H9 (cell line): Measurements from ENCODE around the gene ATG2B. TPM values are rescaled to one million over a fixed set of nuclear protein-coding genes. Genes with fewer than 3 reads are reported as not detected.

ENCODE experiments used
- DNase-seq: peaks from one replicate; pipeline ENCODE4 v3.0.0-alpha.2; 2017
- H2AFZ ChIP-seq: one replicate; pipeline ENCODE4 v1.6.1; 2013; ENCODE audit warnings: mild to moderate bottlenecking, low read length, control low read depth, moderate library complexity
- H2AK5ac ChIP-seq: 2 replicates; pipeline ENCODE4 v1.6.1; 2013; ENCODE audit warnings: low read length, control low read depth, mixed read lengths; ENCODE audit not compliant: insufficient read length
- H2BK120ac ChIP-seq: one replicate; pipeline ENCODE4 v1.6.1; 2013; ENCODE audit warnings: low read depth, mild to moderate bottlenecking, low read length, control low read depth, inconsistent platforms; ENCODE audit not compliant: poor library complexity, severe bottlenecking
- H2BK12ac ChIP-seq: 2 replicates; pipeline ENCODE4 v1.6.1; 2013; ENCODE audit warnings: low read length, control low read depth, mixed read lengths, low read depth; ENCODE audit not compliant: insufficient read length
- H2BK15ac ChIP-seq: 2 replicates; pipeline ENCODE4 v1.6.1; 2013; ENCODE audit warnings: low read depth, low read length, control low read depth
- H2BK20ac ChIP-seq: one replicate; pipeline ENCODE4 v1.6.1; 2013; ENCODE audit warnings: low read depth, mild to moderate bottlenecking, low read length, control low read depth, inconsistent platforms; ENCODE audit not compliant: poor library complexity, severe bottlenecking
- H2BK5ac ChIP-seq: 2 replicates; pipeline ENCODE4 v1.6.1; 2013; ENCODE audit warnings: low read length, control low read depth, mixed read lengths; ENCODE audit not compliant: insufficient read length
- H3K14ac ChIP-seq: 2 replicates; pipeline ENCODE4 v1.6.1; 2013; ENCODE audit warnings: low read length, control low read depth; ENCODE audit not compliant: insufficient read depth
- H3K18ac ChIP-seq: 2 replicates; pipeline ENCODE4 v1.6.1; 2013; ENCODE audit warnings: low read depth, mild to moderate bottlenecking, mixed read lengths, low read length, control low read depth; ENCODE audit not compliant: insufficient read length
- H3K23ac ChIP-seq: 2 replicates; pipeline ENCODE4 v1.6.1; 2013; ENCODE audit warnings: low read length, control low read depth, mixed read lengths, low read depth; ENCODE audit not compliant: insufficient read length
- H3K23me2 ChIP-seq: 2 replicates; pipeline ENCODE4 v1.6.1; 2013; ENCODE audit warnings: low read depth, mild to moderate bottlenecking, mixed read lengths, low read length, control low read depth; ENCODE audit not compliant: insufficient read length, poor library complexity, severe bottlenecking
- H3K27ac ChIP-seq: 2 replicates; pipeline ENCODE4 v1.5.1; 2013; ENCODE audit warnings: low read length, control low read depth, mixed read lengths, low read depth; ENCODE audit not compliant: insufficient read length
- H3K27me3 ChIP-seq: 2 replicates; pipeline ENCODE4 v1.6.1; 2013; ENCODE audit warnings: low read length, control low read depth, inconsistent platforms; ENCODE audit not compliant: insufficient read depth
- H3K4ac ChIP-seq: 2 replicates; pipeline ENCODE4 v1.6.1; 2013; ENCODE audit warnings: low read depth, mild to moderate bottlenecking, control low read depth, inconsistent platforms, low read length, moderate library complexity
- H3K4me1 ChIP-seq: 2 replicates; pipeline ENCODE4 v1.6.1; 2013; ENCODE audit warnings: low read length, control low read depth, inconsistent platforms; ENCODE audit not compliant: insufficient read depth
- H3K4me2 ChIP-seq: 2 replicates; pipeline ENCODE4 v1.6.1; 2013; ENCODE audit warnings: low read length, control low read depth, mixed read lengths; ENCODE audit not compliant: insufficient read length, insufficient read depth
- H3K56ac ChIP-seq: 2 replicates; pipeline ENCODE4 v1.6.1; 2013; ENCODE audit warnings: low read depth, mild to moderate bottlenecking, mixed read lengths, low read length, control low read depth; ENCODE audit not compliant: insufficient read length
- H3K79me1 ChIP-seq: 2 replicates; pipeline ENCODE4 v1.6.1; 2013; ENCODE audit warnings: low read depth, mild to moderate bottlenecking, moderate library complexity, low read length, control low read depth, inconsistent platforms; ENCODE audit not compliant: insufficient read depth, poor library complexity, severe bottlenecking
- H3K79me2 ChIP-seq: 2 replicates; pipeline ENCODE4 v1.6.1; 2013; ENCODE audit warnings: low read length, control low read depth, inconsistent platforms; ENCODE audit not compliant: insufficient read depth
- H3K9ac ChIP-seq: 2 replicates; pipeline ENCODE4 v1.6.1; 2013; ENCODE audit warnings: low read length, control low read depth, mixed read lengths; ENCODE audit not compliant: insufficient read length; ENCODE audit errors: extremely low read depth
- H3K9me3 ChIP-seq: one replicate; pipeline ENCODE4 v1.6.1; 2013; ENCODE audit warnings: low read depth, low read length, inconsistent platforms; ENCODE audit not compliant: control insufficient read depth
- H3T11ph ChIP-seq: one replicate; pipeline ENCODE4 v1.6.1; 2013; ENCODE audit warnings: mild to moderate bottlenecking, low read length, control low read depth, inconsistent platforms
- H4K20me1 ChIP-seq: one replicate; pipeline ENCODE4 v1.6.1; 2013; ENCODE audit not compliant: control insufficient read depth, insufficient read length, insufficient read depth
- H4K5ac ChIP-seq: 2 replicates; pipeline ENCODE4 v1.6.1; 2013; ENCODE audit warnings: low read depth, mild to moderate bottlenecking, mixed read lengths, low read length, control low read depth; ENCODE audit not compliant: insufficient read length
- H4K8ac ChIP-seq: replicated peaks from 2 replicates; pipeline ENCODE4 v1.6.1; 2013; ENCODE audit warnings: low read length, control low read depth, mixed read lengths, low read depth; ENCODE audit not compliant: insufficient read length
- H4K91ac ChIP-seq: 2 replicates; pipeline ENCODE4 v1.6.1; 2013; ENCODE audit warnings: low read depth, mild to moderate bottlenecking, moderate library complexity, mixed read lengths, low read length, control low read depth; ENCODE audit not compliant: insufficient read length
- H3K27ac Mint-ChIP-seq, 3 experiments: 2 replicates in 2 of 3; 3 replicates in 1 of 3; pipeline ENCODE4 v1.8.0; 2020 to 2021; ENCODE audit warnings: mixed read lengths in 3 of 3, mild to moderate bottlenecking in 1 of 3, moderate library complexity in 1 of 3
- H3K27me3 Mint-ChIP-seq: 2 replicates; pipeline ENCODE4 v1.8.0; 2021; ENCODE audit warnings: low read depth, mild to moderate bottlenecking, moderate library complexity, mixed read lengths
- H3K36me3 Mint-ChIP-seq, 3 experiments: 2 replicates in 2 of 3; 3 replicates in 1 of 3; pipeline ENCODE4 v1.8.0; 2020 to 2021; ENCODE audit warnings: low read depth in 3 of 3, mixed read lengths in 3 of 3; ENCODE audit not compliant: insufficient read depth in 1 of 3
- H3K4me1 Mint-ChIP-seq, 2 experiments: 2 replicates each; pipeline ENCODE4 v1.8.0; 2020; ENCODE audit warnings: mixed read lengths in 2 of 2
- H3K4me3 Mint-ChIP-seq, 2 experiments: 2 replicates in 1 of 2; 3 replicates in 1 of 2; pipeline ENCODE4 v1.8.0; 2020 to 2021; ENCODE audit warnings: mild to moderate bottlenecking in 2 of 2, mixed read lengths in 2 of 2, moderate library complexity in 1 of 2
- H3K9me3 Mint-ChIP-seq, 2 experiments: 2 replicates in 1 of 2; 3 replicates in 1 of 2; pipeline ENCODE4 v1.8.0; 2020; ENCODE audit warnings: mild to moderate bottlenecking in 2 of 2, mixed read lengths in 2 of 2, moderate library complexity in 1 of 2
- WGBS: extraction: QIAGEN DNeasy Blood & Tissue Kit; methylation state at CpG from one replicate; pipeline ENCODE4 v1.1.7; 2013; ENCODE audit warnings: missing lambda C conversion rate, low lambda C conversion rate, mixed read lengths; ENCODE audit not compliant: insufficient read length; ENCODE audit errors: extremely low coverage; 5-methylcytosine and 5-hydroxymethylcytosine counted together
- total RNA-seq: library from RNA; stranded (reverse); gene quantifications from 2 replicates; pipeline ENCODE4 v1.2.1, GENCODE V29; 2021
- TF ChIP-seq, protein P1 (sequence below): fragments of 200-600 bp; sonication (generic); conservative IDR thresholded peaks from 3 replicates; pipeline ENCODE4 v1.8.0; 2021; ENCODE audit warnings: antibody characterized with exemption, mild to moderate bottlenecking

Gene ATG2B
- total RNA-seq, 1 experiment from 2014 or later: 12.6 TPM

DNA sequence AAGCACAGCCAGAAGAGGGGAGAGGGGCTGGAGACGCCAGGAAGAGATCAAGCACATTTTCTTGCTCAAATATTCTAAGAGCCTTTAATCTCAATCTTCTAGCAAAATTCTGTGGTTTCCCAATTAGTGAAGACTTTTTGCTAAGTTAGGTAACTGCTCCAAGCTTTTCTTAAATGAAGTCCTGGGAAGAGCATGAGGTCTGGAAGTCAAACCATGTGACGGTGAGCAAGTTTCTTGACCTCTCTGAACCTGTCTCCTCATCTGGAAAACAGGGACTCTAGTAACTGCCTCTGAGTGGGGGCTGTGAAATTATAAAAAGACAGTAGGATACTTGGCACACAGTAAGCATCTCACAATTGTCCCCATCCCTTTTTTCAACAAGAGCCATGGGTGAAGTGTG, 83.0 kb downstream of the ATG2B start:
- Histone ChIP-seq H3K23me2 (no peaks in the 10 kb centered on the region), H3K23ac (no peak overlapping the region), H3K14ac (no peak overlapping the region), H3K79me1 (no peaks in the 10 kb centered on the region), H3K27me3 (no peaks in the 10 kb centered on the region), H3K79me2 (no peaks in the 10 kb centered on the region), H3K9ac (no peak overlapping the region), H3K4ac (no peak overlapping the region), H2AK5ac (no peak overlapping the region), H3K4me2 (no peak overlapping the region), H2BK5ac (no peak overlapping the region), H2AFZ (no peak overlapping the region), H3K18ac (no peak overlapping the region), H3K4me1 (no peaks in the 10 kb centered on the region), H4K5ac (no peak overlapping the region), H4K20me1 (no peaks in the 10 kb centered on the region), H2BK15ac (no peak overlapping the region), H3T11ph (no peak overlapping the region), H4K91ac (no peak overlapping the region), H4K8ac (no peak overlapping the region), H3K56ac (no peak overlapping the region), H3K27ac (no peak overlapping the region), H2BK120ac (no peak overlapping the region), H2BK12ac (no peak overlapping the region), H3K9me3 (no peaks in the 10 kb centered on the region), H2BK20ac (no peak overlapping the region)
- Mint-ChIP-seq H3K27ac (no peak overlapping the region; a peak in 1 of 7 replicates), H3K4me1 (peaks cover 22 to 30% of the 10 kb centered on the region in 2 experiments), H3K9me3 (peaks cover 11 to 12% of the 10 kb centered on the region in 2 experiments), H3K4me3 (no peak overlapping the region), H3K36me3 (peaks cover 5 to 14% (median 9%) of the 10 kb centered on the region in 3 experiments; a peak in 5 of 7 replicates), H3K27me3 (peaks cover 2% of the 10 kb centered on the region; the same call in 1 of the 2 replicates)
- no peak for DNase-seq
- TF ChIP-seq, protein P1, sequence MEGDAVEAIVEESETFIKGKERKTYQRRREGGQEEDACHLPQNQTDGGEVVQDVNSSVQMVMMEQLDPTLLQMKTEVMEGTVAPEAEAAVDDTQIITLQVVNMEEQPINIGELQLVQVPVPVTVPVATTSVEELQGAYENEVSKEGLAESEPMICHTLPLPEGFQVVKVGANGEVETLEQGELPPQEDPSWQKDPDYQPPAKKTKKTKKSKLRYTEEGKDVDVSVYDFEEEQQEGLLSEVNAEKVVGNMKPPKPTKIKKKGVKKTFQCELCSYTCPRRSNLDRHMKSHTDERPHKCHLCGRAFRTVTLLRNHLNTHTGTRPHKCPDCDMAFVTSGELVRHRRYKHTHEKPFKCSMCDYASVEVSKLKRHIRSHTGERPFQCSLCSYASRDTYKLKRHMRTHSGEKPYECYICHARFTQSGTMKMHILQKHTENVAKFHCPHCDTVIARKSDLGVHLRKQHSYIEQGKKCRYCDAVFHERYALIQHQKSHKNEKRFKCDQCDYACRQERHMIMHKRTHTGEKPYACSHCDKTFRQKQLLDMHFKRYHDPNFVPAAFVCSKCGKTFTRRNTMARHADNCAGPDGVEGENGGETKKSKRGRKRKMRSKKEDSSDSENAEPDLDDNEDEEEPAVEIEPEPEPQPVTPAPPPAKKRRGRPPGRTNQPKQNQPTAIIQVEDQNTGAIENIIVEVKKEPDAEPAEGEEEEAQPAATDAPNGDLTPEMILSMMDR: no peak
- WGBS: no CpG with 5 or more reads among the region's 2 CpGs
